NK-92 treated with Interleukin-12 subunit alpha and Interleukin-12 subunit beta, amount 100 ng/mL, for 24 hours (cell line): Measurements from ENCODE around the gene EIF2AK3.

Source experiments
- DNase-seq: peaks from one replicate; lab custom pipeline; 2025; lab: John Stamatoyannopoulos, UW

The EIF2AK3 gene

DNA sequence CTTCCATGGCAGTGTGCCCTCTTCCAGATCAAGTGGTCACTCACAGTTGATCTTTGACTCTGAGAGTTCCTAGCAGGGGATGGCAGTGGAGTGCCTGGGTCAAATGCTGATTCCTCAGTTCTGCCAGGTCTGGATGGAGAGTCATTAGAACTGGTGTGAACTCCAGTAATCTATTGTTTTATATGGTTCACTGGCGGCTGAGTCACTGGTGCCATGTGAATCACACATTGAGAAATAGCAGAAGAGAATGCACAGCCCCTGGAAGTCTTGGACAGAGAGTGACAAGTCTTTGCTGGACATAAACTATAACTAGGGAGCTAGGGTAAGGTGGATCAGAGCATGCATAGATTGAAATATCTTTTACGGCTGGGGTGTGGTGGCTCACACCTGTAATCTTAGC, 86.9 kb downstream of the EIF2AK3 start:
- no peak for DNase-seq

- DNase-seq: no peak
These were observed 88.8 kb downstream of the EIF2AK3 start for GRCh38 chr2:88538362-88538917.

DNA sequence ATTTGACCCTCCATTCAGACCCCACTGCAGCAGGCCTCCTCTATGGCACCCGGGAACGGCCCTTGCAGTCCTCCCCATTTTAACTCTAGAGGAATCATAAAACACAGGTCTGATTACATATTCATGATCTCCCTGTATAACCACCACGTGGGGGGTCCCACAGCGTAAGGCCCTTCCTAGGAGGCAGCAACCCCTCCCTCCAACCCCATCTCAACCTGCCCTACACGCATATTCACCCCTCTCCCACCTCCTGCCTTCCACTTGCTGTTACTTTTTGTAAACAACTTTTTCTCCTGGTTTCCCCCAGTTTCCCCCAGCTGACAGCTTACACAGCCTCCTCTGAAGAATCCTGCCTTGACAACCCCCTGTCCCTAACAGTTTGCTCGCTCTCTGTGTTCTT, 89.6 kb downstream of the EIF2AK3 start:
- no peak for DNase-seq

DNA sequence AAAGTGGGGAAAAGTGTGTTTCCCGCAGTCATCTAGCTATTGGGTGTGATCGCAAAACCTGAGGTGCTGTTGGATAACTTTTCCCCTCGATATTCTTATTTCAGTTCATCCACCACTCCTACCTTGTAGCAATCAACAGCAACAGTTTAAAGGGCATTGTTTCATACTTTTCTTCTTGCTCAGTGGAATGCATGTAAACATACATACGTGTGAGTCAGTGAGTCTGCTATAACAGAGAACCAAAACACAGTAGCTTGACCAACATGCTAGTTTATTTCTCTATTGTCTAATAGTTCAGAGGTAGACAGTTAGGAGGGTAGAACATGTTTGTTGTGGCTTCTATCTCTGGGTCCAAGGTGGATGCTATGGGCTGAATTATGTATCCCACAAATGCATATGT, 97.2 kb downstream of the EIF2AK3 start:
- no peak for DNase-seq

DNA sequence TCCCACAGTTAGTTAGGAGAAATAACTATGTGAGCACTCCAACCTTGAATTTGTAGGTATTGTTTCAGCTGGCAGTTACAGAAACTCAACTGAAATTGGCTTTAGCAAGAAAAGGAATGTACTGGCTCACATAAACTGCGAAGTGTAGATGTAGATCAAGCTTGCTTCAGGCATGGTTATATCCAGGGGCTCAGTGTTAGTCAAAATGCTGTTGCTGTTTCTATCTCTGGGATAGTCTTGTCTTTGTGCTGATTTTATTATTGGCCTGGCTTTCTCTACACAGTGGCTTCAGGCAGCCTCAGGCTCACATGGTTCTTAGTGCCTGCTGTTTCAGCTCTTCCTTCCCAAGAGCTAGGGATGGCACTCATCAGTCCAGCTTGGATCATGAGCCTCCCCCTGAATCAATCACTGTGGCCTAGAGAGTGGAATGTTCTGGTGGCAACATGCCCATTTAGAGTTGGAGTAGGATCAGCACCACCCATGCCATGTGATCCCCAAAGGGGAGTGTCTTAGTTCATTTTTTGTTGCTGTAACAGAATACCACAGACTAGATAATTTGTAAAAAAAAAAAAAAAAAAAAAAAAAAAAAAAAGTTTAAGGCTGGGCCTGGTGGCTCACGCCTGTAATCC, 105.7 kb downstream of the EIF2AK3 start:
- no peak for DNase-seq

- no peak for DNase-seq
These were observed 109.5 kb downstream of the EIF2AK3 start for GRCh38 chr2:88517759-88518201.
